Transverse colon (tissue), 4 donors: ENCODE data around the gene ODF2L. TPM values are rescaled to one million over a fixed set of nuclear protein-coding genes. Genes with fewer than 3 reads are reported as not detected.
A peak's percentile ranks its signal among the peaks of the same experiment; 100 is the strongest.

Experiments used
- DNase-seq: peaks from one replicate; pipeline ENCODE4 v3.0.0-alpha.2; 2019
- H3K27ac ChIP-seq, 4 donors: fragments of 200-600 bp; sonication (generic); 2 replicates each; pipeline ENCODE4 v1.5.1; 2016 to 2018; ENCODE audit warnings: inconsistent platforms in 4 of 4
- H3K27me3 ChIP-seq: fragments of 200-600 bp; sonication (generic); 2 replicates; pipeline ENCODE4 v1.5.1; 2017; ENCODE audit warnings: inconsistent platforms
- H3K36me3 ChIP-seq, 4 donors: fragments of 200-600 bp; sonication (generic); 2 replicates each; pipeline ENCODE4 v1.5.1; 2017 to 2019; ENCODE audit warnings: inconsistent platforms in 4 of 4
- H3K4me1 ChIP-seq, 4 donors: fragments of 200-600 bp; sonication (generic); 2 replicates each; pipeline ENCODE4 v1.5.1; 2017 to 2020; ENCODE audit warnings: inconsistent platforms in 4 of 4
- H3K4me3 ChIP-seq, 4 donors: fragments of 200-600 bp; sonication (generic); 1 replicate in 1 of 4; 2 replicates in 3 of 4; pipeline versions ENCODE4 v1.5.1 to v1.6.1; 2017 to 2019; ENCODE audit warnings: inconsistent platforms in 4 of 4
- H3K9me3 ChIP-seq, 2 donors: fragments of 200-600 bp; sonication (generic); 2 replicates each; pipeline ENCODE4 v1.5.1; 2017 to 2019; ENCODE audit warnings: inconsistent platforms in 2 of 2
- EP300 ChIP-seq: sonication (generic); formaldehyde crosslinking; IDR thresholded peaks from one replicate; pipeline ENCODE4 v1.6.1; 2017; ENCODE audit warnings: antibody characterized with exemption, low read depth
- POLR2A ChIP-seq: fragments of 450-650 bp; IDR thresholded peaks from one replicate; pipeline ENCODE4 v1.6.1; 2016; ENCODE audit warnings: antibody characterized with exemption, mild to moderate bottlenecking, moderate library complexity
- POLR2AphosphoS5 ChIP-seq, 3 donors: sonication (generic); formaldehyde crosslinking; IDR thresholded peaks; one replicate each; pipeline ENCODE4 v1.6.1; 2016; ENCODE audit warnings: antibody characterized with exemption in 3 of 3
- WGBS, 2 donors: methylation state at CpG; one replicate each; pipeline ENCODE4 v1.1.5; 2018; ENCODE audit warnings: low coverage in 1 of 2; 5-methylcytosine and 5-hydroxymethylcytosine counted together
- in situ Hi-C, 4 donors: fragments of 200-750 bp; cut with MboI; loops; one replicate each; pipeline versions ENCODE4 v1.15.0 to v1.15.1; 2017; ENCODE audit warnings: low sequenced_read_pairs in 3 of 4, low pct_ligation_motif_present in 1 of 4, low pct_unique_long_range_greater_than_20kb in 1 of 4
- intact Hi-C: fragments of 100-400 bp; cut with DNase I; formaldehyde crosslinking; loops from one replicate; pipeline ENCODE4 v1.15.1; 2023; ENCODE audit warnings: low total_unique reads
- total RNA-seq, 4 donors: library from RNA; depleted of rRNA; stranded (reverse); fragments of >200 nt; gene quantifications; one replicate each; pipeline ENCODE4 v1.1.0, GENCODE V29; 2016
- TF ChIP-seq, protein P1 (sequence below), 5 experiments: fragments of 200-600 bp in 3 of 5; fragments of 450-650 bp in 2 of 5; sonication (generic) in 3 of 5; IDR thresholded peaks; 1 replicate in 2 of 5; 2 replicates in 3 of 5; pipeline ENCODE4 v1.5.1; 2016 to 2017; ENCODE audit warnings: antibody characterized with exemption in 5 of 5, inconsistent platforms in 3 of 5, mild to moderate bottlenecking in 2 of 5, moderate library complexity in 1 of 5

Gene ODF2L
- total RNA-seq, 4 donors from 2014 or later: 43.6 to 89.2 (median 55.9) TPM

DNA sequence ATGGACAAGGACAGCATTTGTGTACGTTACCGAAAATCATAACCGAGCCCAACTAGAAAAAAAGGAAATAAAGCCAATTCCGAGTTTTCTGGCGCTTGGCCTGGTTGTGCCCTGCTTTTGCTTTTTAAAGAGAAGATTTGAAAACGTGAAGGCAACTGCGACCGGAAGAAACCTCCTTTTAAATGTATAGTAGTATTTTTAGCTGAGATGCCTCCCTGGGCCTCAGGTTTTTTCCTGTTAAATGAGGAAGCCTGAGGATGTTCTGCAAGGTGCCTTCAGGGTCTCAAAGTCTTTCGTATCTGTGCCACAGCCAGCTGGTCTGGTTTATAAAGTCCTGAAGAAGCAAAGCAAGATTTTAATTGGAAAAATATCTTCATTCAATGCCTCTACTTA, 371 bp upstream of the ODF2L start:
- Histone ChIP-seq H3K4me3 (peak overlapping the region; percentile 67 to 90 (median 88)), H3K27me3 (no peaks in the 10 kb centered on the region), H3K36me3 (no peaks in the 10 kb centered on the region), H3K27ac (peak overlapping the region; percentile 82 to 91 (median 87)), H3K4me1 (peaks cover 0 to 31% (median 8%) of the 10 kb centered on the region in 4 donors), H3K9me3 (no peaks in the 10 kb centered on the region)
- no peak for DNase-seq
- 2 to 5% methylated on average over 9 of the region's 9 CpGs for WGBS, 2 donors
- intact Hi-C loops: no loop called here
- TF ChIP-seq POLR2AphosphoS5 (IDR thresholded peaks at IDR 0.05): no peak
- TF ChIP-seq, protein P1, sequence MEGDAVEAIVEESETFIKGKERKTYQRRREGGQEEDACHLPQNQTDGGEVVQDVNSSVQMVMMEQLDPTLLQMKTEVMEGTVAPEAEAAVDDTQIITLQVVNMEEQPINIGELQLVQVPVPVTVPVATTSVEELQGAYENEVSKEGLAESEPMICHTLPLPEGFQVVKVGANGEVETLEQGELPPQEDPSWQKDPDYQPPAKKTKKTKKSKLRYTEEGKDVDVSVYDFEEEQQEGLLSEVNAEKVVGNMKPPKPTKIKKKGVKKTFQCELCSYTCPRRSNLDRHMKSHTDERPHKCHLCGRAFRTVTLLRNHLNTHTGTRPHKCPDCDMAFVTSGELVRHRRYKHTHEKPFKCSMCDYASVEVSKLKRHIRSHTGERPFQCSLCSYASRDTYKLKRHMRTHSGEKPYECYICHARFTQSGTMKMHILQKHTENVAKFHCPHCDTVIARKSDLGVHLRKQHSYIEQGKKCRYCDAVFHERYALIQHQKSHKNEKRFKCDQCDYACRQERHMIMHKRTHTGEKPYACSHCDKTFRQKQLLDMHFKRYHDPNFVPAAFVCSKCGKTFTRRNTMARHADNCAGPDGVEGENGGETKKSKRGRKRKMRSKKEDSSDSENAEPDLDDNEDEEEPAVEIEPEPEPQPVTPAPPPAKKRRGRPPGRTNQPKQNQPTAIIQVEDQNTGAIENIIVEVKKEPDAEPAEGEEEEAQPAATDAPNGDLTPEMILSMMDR (IDR thresholded peaks at IDR 0.05): no peak
- TF ChIP-seq EP300: no peak
- no peak for TF ChIP-seq POLR2A
- in situ Hi-C loops: no loop called here

GRCh38 chr1:86394416-86394815, 1.7 kb downstream of the ODF2L start:
- Histone ChIP-seq H3K9me3 (no peaks in the 10 kb centered on the region), H3K4me3 (peak overlapping the region in 1 of 4 donors; percentile 67), H3K36me3 (no peaks in the 10 kb centered on the region), H3K4me1 (peaks cover 0 to 37% (median 8%) of the 10 kb centered on the region in 4 donors), H3K27ac (no peak overlapping the region), H3K27me3 (no peaks in the 10 kb centered on the region)
- no peak for DNase-seq
- WGBS, 2 donors: 31 to 69% methylated on average over 2 of the region's 2 CpGs
- in situ Hi-C loops: no loop called here
- intact Hi-C loops: no loop called here
- TF ChIP-seq, protein P1 (IDR thresholded peaks at IDR 0.05): no peak
- TF ChIP-seq EP300: no peak
- no peak for TF ChIP-seq POLR2AphosphoS5 (IDR thresholded peaks at IDR 0.05)
- TF ChIP-seq POLR2A: no peak

GRCh38 chr1:86389307-86389706, 6.8 kb downstream of the ODF2L start:
- in situ Hi-C loops (loop anchor here in 1 of 4 donors (10.0 kb wide), 1 partner anchor 115 kb away; no protein-coding TSS in a partner anchor), intact Hi-C loops (no loop called here)
- Histone ChIP-seq H3K9me3 (no peaks in the 10 kb centered on the region), H3K27me3 (no peaks in the 10 kb centered on the region), H3K4me3 (no peak overlapping the region), H3K4me1 (peaks cover 0 to 30% (median 0%) of the 10 kb centered on the region in 4 donors), H3K36me3 (no peaks in the 10 kb centered on the region), H3K27ac (peak overlapping the region; percentile 6 to 54 (median 21))
- no peak for TF ChIP-seq POLR2A
- TF ChIP-seq, protein P1 (IDR thresholded peaks at IDR 0.05): no peak
- TF ChIP-seq POLR2AphosphoS5 (IDR thresholded peaks at IDR 0.05): no peak
- TF ChIP-seq EP300: no peak
- DNase-seq: no peak

DNA sequence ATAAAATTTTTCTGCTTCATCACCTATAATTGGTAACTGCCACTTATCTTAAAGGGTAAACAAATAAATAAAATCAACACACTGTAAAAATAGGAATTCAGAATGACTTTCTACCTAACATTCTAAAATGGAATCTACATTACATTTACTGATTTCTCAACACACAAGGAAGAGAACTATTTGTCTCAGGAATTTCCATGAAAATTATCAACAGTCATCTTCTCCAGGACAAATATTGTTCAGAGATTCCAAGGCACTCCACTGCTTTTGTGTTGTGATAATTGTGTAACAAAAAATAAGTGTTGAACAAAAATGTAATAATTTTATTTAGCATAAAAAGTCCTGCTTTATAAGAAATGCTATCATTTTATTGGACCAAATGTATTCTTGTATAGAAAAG, 7.3 kb downstream of the ODF2L start:
- intact Hi-C loops: no loop called here
- H3K27me3 ChIP-seq: no peaks in the 10 kb centered on the region
- no peak for DNase-seq
- no peak overlapping the region for H3K4me3 ChIP-seq
- H3K9me3 ChIP-seq: no peaks in the 10 kb centered on the region
- in situ Hi-C loops: loop anchor here in 1 of 4 donors (10.0 kb wide), 1 partner anchor 116 kb away; no protein-coding TSS in a partner anchor
- H3K27ac ChIP-seq: peak overlapping the region in 3 of 4 donors; percentile 6 to 54 (median 9)
- H3K4me1 ChIP-seq: peaks cover 0 to 24% (median 0%) of the 10 kb centered on the region in 4 donors
- H3K36me3 ChIP-seq: no peaks in the 10 kb centered on the region
- TF ChIP-seq POLR2A (no peak), POLR2AphosphoS5 (IDR thresholded peaks at IDR 0.05) (no peak), EP300 (no peak)
- TF ChIP-seq, protein P1 (IDR thresholded peaks at IDR 0.05): no peak
